ENCODE results near the gene PPP1R14C. TPM values are rescaled to one million over a fixed set of nuclear protein-coding genes. Genes with fewer than 3 reads are reported as not detected.

The PPP1R14C gene
- total RNA-seq, 1 donor from 2014 or later, result 0.98 TPM

DNA sequence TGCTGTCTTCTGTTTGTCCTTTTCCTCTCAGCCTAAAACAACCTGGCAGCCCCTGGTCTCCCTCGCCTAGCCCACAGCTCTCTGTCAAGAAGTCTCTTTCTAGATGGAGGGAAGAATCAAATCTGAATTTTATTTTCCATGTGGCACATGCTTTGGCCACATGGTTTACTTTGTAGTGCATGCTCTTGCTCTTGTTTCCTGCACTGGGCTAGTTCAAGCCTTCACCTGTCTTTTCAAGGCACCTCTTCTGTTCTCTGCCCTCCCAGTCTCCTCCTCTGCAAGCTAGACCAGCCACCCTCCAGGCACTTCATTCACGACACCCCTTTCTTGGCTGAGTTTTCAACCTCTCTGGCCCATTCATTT is 7.6 kb downstream of the PPP1R14C start:
- Mint-ChIP-seq H3K36me3 (ENCODE audit: insufficient read depth) (no peaks in the 10 kb centered on the region), H3K4me3 (ENCODE audit: low read depth) (no peak overlapping the region), H3K27ac (no peak overlapping the region), H3K27me3 (peaks cover 74% of the 10 kb centered on the region), H3K9me3 (ENCODE audit: low read depth) (no peaks in the 10 kb centered on the region), H3K4me1 (ENCODE audit: low read depth) (peaks cover 2% of the 10 kb centered on the region)
- DNase-seq (ENCODE audit: low spot score, unreplicated experiment), result no peak
- TF ChIP-seq, protein P1, sequence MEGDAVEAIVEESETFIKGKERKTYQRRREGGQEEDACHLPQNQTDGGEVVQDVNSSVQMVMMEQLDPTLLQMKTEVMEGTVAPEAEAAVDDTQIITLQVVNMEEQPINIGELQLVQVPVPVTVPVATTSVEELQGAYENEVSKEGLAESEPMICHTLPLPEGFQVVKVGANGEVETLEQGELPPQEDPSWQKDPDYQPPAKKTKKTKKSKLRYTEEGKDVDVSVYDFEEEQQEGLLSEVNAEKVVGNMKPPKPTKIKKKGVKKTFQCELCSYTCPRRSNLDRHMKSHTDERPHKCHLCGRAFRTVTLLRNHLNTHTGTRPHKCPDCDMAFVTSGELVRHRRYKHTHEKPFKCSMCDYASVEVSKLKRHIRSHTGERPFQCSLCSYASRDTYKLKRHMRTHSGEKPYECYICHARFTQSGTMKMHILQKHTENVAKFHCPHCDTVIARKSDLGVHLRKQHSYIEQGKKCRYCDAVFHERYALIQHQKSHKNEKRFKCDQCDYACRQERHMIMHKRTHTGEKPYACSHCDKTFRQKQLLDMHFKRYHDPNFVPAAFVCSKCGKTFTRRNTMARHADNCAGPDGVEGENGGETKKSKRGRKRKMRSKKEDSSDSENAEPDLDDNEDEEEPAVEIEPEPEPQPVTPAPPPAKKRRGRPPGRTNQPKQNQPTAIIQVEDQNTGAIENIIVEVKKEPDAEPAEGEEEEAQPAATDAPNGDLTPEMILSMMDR (IDR thresholded peaks at IDR 0.05; ENCODE audit: unreplicated experiment), result no peak

DNA sequence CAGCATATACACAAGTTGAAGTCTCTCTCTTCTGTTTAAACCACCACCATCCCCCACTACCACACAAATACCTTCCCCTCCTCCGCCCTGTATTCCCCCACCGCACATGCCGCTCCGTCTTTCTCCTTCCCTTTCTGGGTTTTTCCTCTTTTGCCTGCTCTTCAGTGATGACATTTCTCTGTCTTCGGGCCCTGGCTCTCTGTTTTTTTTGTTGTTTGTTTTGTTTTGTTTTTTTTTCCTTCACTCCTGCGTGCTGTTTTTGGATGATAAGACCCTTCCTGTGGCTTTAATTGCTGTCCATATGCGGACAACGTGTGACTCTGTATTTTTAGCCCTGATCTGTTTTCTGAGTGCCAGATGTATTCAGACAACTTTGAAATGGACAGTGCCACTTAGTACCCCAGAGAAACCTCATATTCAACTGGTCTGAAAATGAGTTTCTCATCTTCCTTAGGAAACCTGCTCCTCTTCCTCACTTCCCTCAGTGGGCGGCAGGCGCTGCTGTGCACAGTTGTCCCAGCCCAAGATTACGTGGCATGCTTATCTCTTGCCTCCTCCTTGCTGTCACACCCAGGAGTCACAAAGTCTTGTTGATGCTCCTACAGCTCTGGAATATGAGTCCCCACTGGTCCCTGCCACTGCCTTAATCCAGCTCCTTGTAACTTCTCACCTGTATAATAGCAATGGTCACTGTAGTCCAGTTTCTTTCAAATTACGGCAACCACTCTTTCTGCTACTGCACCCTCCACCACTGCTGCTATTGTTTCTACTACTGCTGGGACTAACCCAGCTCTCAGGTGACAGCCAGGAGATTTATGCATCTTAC is 8.2 kb downstream of the PPP1R14C start:
- no peak overlapping the region for H3K4me3 Mint-ChIP-seq (ENCODE audit: low read depth)
- no peaks in the 10 kb centered on the region for H3K36me3 Mint-ChIP-seq (ENCODE audit: insufficient read depth)
- peaks cover 68% of the 10 kb centered on the region for H3K27me3 Mint-ChIP-seq
- TF ChIP-seq, protein P1 (IDR thresholded peaks at IDR 0.05; ENCODE audit: unreplicated experiment), result no peak
- peaks cover 2% of the 10 kb centered on the region for H3K4me1 Mint-ChIP-seq (ENCODE audit: low read depth)
- DNase-seq (ENCODE audit: low spot score, unreplicated experiment), result no peak
- H3K9me3 Mint-ChIP-seq (ENCODE audit: low read depth), result no peaks in the 10 kb centered on the region
- no peak overlapping the region for H3K27ac Mint-ChIP-seq

GRCh38 chr6:150152891-150153876 is 10.3 kb downstream of the PPP1R14C start:
- TF ChIP-seq, protein P1 (IDR thresholded peaks at IDR 0.05; ENCODE audit: unreplicated experiment), result no peak
- H3K4me3 Mint-ChIP-seq (ENCODE audit: low read depth), result no peak overlapping the region
- no peak overlapping the region for H3K27ac Mint-ChIP-seq
- H3K36me3 Mint-ChIP-seq (ENCODE audit: insufficient read depth), result no peaks in the 10 kb centered on the region
- H3K9me3 Mint-ChIP-seq (ENCODE audit: low read depth), result no peaks in the 10 kb centered on the region
- peaks cover 2% of the 10 kb centered on the region for H3K4me1 Mint-ChIP-seq (ENCODE audit: low read depth)
- H3K27me3 Mint-ChIP-seq, result peaks cover 47% of the 10 kb centered on the region
- no peak for DNase-seq (ENCODE audit: low spot score, unreplicated experiment)

- no peak for DNase-seq (ENCODE audit: low spot score, unreplicated experiment)
- Mint-ChIP-seq H3K27ac (no peak overlapping the region), H3K9me3 (ENCODE audit: low read depth) (no peaks in the 10 kb centered on the region), H3K36me3 (ENCODE audit: insufficient read depth) (no peaks in the 10 kb centered on the region), H3K4me1 (ENCODE audit: low read depth) (peaks cover 2% of the 10 kb centered on the region), H3K4me3 (ENCODE audit: low read depth) (no peak overlapping the region), H3K27me3 (peaks cover 42% of the 10 kb centered on the region)
- TF ChIP-seq, protein P1 (IDR thresholded peaks at IDR 0.05; ENCODE audit: unreplicated experiment), result no peak
Measured at GRCh38 chr6:150153905-150154492, 11.2 kb downstream of the PPP1R14C start.

- H3K36me3 Mint-ChIP-seq (ENCODE audit: insufficient read depth), result no peaks in the 10 kb centered on the region
- no peak overlapping the region for H3K4me3 Mint-ChIP-seq (ENCODE audit: low read depth)
- H3K27ac Mint-ChIP-seq, result no peak overlapping the region
- H3K4me1 Mint-ChIP-seq (ENCODE audit: low read depth), result no peaks in the 10 kb centered on the region
- no peaks in the 10 kb centered on the region for H3K9me3 Mint-ChIP-seq (ENCODE audit: low read depth)
- no peak for DNase-seq (ENCODE audit: low spot score, unreplicated experiment)
- peaks cover 26% of the 10 kb centered on the region for H3K27me3 Mint-ChIP-seq
- TF ChIP-seq, protein P1 (IDR thresholded peaks at IDR 0.05; ENCODE audit: unreplicated experiment), result no peak
Measured at GRCh38 chr6:150156460-150156859, 13.6 kb downstream of the PPP1R14C start.
